HEK293 (cell line): ENCODE measurements around the gene HES7.

Experiments used
- KLF10 ChIP-seq: fragments of 450-650 bp; IDR thresholded peaks from 2 replicates; pipeline ENCODE4 v1.5.1; 2018; ENCODE audit warnings: missing biosample characterization, mild to moderate bottlenecking, missing genetic modification characterization
- RBAK ChIP-seq: fragments of 450-650 bp; formaldehyde crosslinking; IDR thresholded peaks from 2 replicates; pipeline ENCODE4 v1.5.1; 2016; ENCODE audit warnings: missing biosample characterization, missing genetic modification characterization
- REPIN1 ChIP-seq: fragments of 450-650 bp; formaldehyde crosslinking; IDR thresholded peaks from 2 replicates; pipeline ENCODE4 v1.5.1; 2017; ENCODE audit warnings: missing biosample characterization, missing genetic modification characterization, low read depth
- TCF7L2 ChIP-seq: IDR thresholded peaks from 2 replicates; pipeline ENCODE4 v1.6.1; 2011; ENCODE audit warnings: low read depth, mild to moderate bottlenecking, inconsistent platforms, low read length, moderate library complexity, borderline replicate concordance
- ZBTB20 ChIP-seq: fragments of 450-650 bp; formaldehyde crosslinking; IDR thresholded peaks from 2 replicates; pipeline ENCODE4 v1.5.1; 2016; ENCODE audit warnings: missing biosample characterization, missing genetic modification characterization
- ZBTB26 ChIP-seq: fragments of 450-650 bp; formaldehyde crosslinking; optimal IDR thresholded peaks from 2 replicates; pipeline ENCODE3; 2016; ENCODE audit warnings: missing biosample characterization, mild to moderate bottlenecking, missing genetic modification characterization
- ZEB2 ChIP-seq: fragments of 450-650 bp; formaldehyde crosslinking; IDR thresholded peaks from 2 replicates; pipeline ENCODE4 v1.5.1; 2016; ENCODE audit warnings: missing biosample characterization, missing genetic modification characterization
- ZNF112 ChIP-seq: fragments of 450-650 bp; formaldehyde crosslinking; IDR thresholded peaks from 2 replicates; pipeline ENCODE4 v1.5.0; 2017; ENCODE audit warnings: missing biosample characterization, missing genetic modification characterization
- ZNF140 ChIP-seq: fragments of 450-650 bp; formaldehyde crosslinking; IDR thresholded peaks from 2 replicates; pipeline ENCODE4 v1.5.1; 2016; ENCODE audit warnings: missing biosample characterization, missing genetic modification characterization
- ZNF2 ChIP-seq: fragments of 450-650 bp; formaldehyde crosslinking; IDR thresholded peaks from 2 replicates; pipeline ENCODE4 v1.5.1; 2016; ENCODE audit warnings: missing biosample characterization, missing genetic modification characterization
- ZNF274 ChIP-seq, 2 experiments: fragments of 200-500 bp in 1 of 2; fragments of 450-650 bp in 1 of 2; sonication (Bioruptor generic) in 1 of 2; formaldehyde crosslinking in 1 of 2; IDR thresholded peaks; 2 replicates each; pipeline versions ENCODE4 v1.5.1 to v1.6.1; 2014 to 2016; ENCODE audit warnings: borderline replicate concordance in 1 of 2, inconsistent platforms in 1 of 2, low read length in 1 of 2, missing biosample characterization in 1 of 2, missing genetic modification characterization in 1 of 2
- ZNF324 ChIP-seq: fragments of 450-650 bp; formaldehyde crosslinking; IDR thresholded peaks from 2 replicates; pipeline ENCODE4 v1.5.1; 2016; ENCODE audit warnings: missing biosample characterization, missing genetic modification characterization
- ZNF416 ChIP-seq: fragments of 450-650 bp; formaldehyde crosslinking; IDR thresholded peaks from 2 replicates; pipeline ENCODE4 v1.5.1; 2016; ENCODE audit warnings: missing biosample characterization, missing genetic modification characterization
- ZNF488 ChIP-seq: fragments of 450-650 bp; formaldehyde crosslinking; IDR thresholded peaks from 2 replicates; pipeline ENCODE4 v1.5.1; 2016; ENCODE audit warnings: missing biosample characterization, missing genetic modification characterization
- ZNF521 ChIP-seq: fragments of 450-650 bp; formaldehyde crosslinking; IDR thresholded peaks from 2 replicates; pipeline ENCODE4 v1.5.1; 2017; ENCODE audit warnings: missing biosample characterization, mild to moderate bottlenecking, missing genetic modification characterization
- ZNF530 ChIP-seq: fragments of 450-650 bp; formaldehyde crosslinking; IDR thresholded peaks from 2 replicates; pipeline ENCODE4 v1.5.1; 2016; ENCODE audit warnings: low read depth, missing biosample characterization, missing genetic modification characterization
- ZNF548 ChIP-seq: fragments of 450-650 bp; formaldehyde crosslinking; IDR thresholded peaks from 2 replicates; pipeline ENCODE4 v1.5.1; 2016; ENCODE audit warnings: missing biosample characterization, missing genetic modification characterization
- ZNF549 ChIP-seq: fragments of 450-650 bp; IDR thresholded peaks from 2 replicates; pipeline ENCODE4 v1.5.1; 2018; ENCODE audit warnings: missing biosample characterization, missing genetic modification characterization, mild to moderate bottlenecking, inconsistent platforms, moderate library complexity
- ZNF555 ChIP-seq: fragments of 450-650 bp; formaldehyde crosslinking; conservative IDR thresholded peaks from 2 replicates; pipeline ENCODE4 v1.5.1; 2017; ENCODE audit warnings: missing biosample characterization, mild to moderate bottlenecking, missing genetic modification characterization, inconsistent platforms
- ZNF560 ChIP-seq: fragments of 450-650 bp; formaldehyde crosslinking; IDR thresholded peaks from 2 replicates; pipeline ENCODE4 v1.5.1; 2017; ENCODE audit warnings: missing biosample characterization, missing genetic modification characterization, borderline replicate concordance
- ZNF600 ChIP-seq: fragments of 450-650 bp; formaldehyde crosslinking; IDR thresholded peaks from 2 replicates; pipeline ENCODE4 v1.5.1; 2016; ENCODE audit warnings: missing biosample characterization, missing genetic modification characterization
- ZNF621 ChIP-seq: fragments of 450-650 bp; formaldehyde crosslinking; IDR thresholded peaks from 2 replicates; pipeline ENCODE4 v1.5.1; 2017; ENCODE audit warnings: missing biosample characterization, missing genetic modification characterization
- ZNF623 ChIP-seq: fragments of 450-650 bp; formaldehyde crosslinking; IDR thresholded peaks from 2 replicates; pipeline ENCODE4 v1.5.1; 2016; ENCODE audit warnings: missing biosample characterization, missing genetic modification characterization
- ZNF660 ChIP-seq: fragments of 450-650 bp; IDR thresholded peaks from 2 replicates; pipeline ENCODE4 v1.5.1; 2018; ENCODE audit warnings: missing biosample characterization, mild to moderate bottlenecking, missing genetic modification characterization
- ZNF830 ChIP-seq: fragments of 450-650 bp; IDR thresholded peaks from 2 replicates; pipeline ENCODE4 v1.5.0; 2018; ENCODE audit warnings: missing biosample characterization, missing genetic modification characterization, low read depth, mild to moderate bottlenecking, moderate library complexity
- ZNF843 ChIP-seq: fragments of 450-650 bp; formaldehyde crosslinking; IDR thresholded peaks from 2 replicates; pipeline ENCODE4 v1.5.1; 2016; ENCODE audit warnings: missing biosample characterization, missing genetic modification characterization
- TF ChIP-seq, protein P1 (sequence below): fragments of 450-650 bp; formaldehyde crosslinking; IDR thresholded peaks from 2 replicates; pipeline ENCODE4 v1.5.0; 2017; ENCODE audit warnings: missing biosample characterization, missing genetic modification characterization, borderline replicate concordance
- TF ChIP-seq, protein P2 (sequence below): fragments of 450-650 bp; formaldehyde crosslinking; IDR thresholded peaks from 2 replicates; pipeline ENCODE4 v1.5.1; 2016; ENCODE audit warnings: missing biosample characterization, missing genetic modification characterization

HES7 gene

GRCh38 chr17:8118769-8119580 is 4.9 kb downstream of the HES7 start (continued):
- TF ChIP-seq ZNF530 (tag by site-specific recombination) (no peak), ZNF621 (tag by site-specific recombination) (no peak), ZBTB20 (tag by site-specific recombination) (no peak; the same call in 1 of the 2 replicates), REPIN1 (no peak), ZNF2 (tag by site-specific recombination) (peak; percentile 94), ZNF112 (tag by site-specific recombination) (no peak), ZNF830 (no peak), ZNF623 (tag by site-specific recombination) (peak; percentile 4; the same call in 1 of the 2 replicates), ZNF416 (no peak), ZNF843 (tag by site-specific recombination) (no peak), ZNF521 (tag by site-specific recombination) (no peak), KLF10 (peak; percentile 80), ZNF555 (no peak), ZBTB26 (peak; percentile 37), ZNF548 (no peak), ZEB2 (tag by site-specific recombination) (peak; percentile 78), ZNF600 (peak; percentile 79), ZNF560 (tag by site-specific recombination) (no peak), ZNF140 (no peak), TCF7L2 (no peak), ZNF660 (tag by site-specific recombination) (peak; percentile 94), ZNF549 (no peak), RBAK (tag by site-specific recombination) (no peak), ZNF274 (IDR thresholded peaks at IDR 0.05; ENCODE audit: low read length) (no peak), ZNF274 (tag by site-specific recombination; IDR thresholded peaks at IDR 0.05; ENCODE audit: borderline replicate concordance) (no peak), ZNF324 (tag by site-specific recombination) (peak; percentile 55), ZNF488 (tag by site-specific recombination) (0 out of 2 replicates have a peak, but pooled peaks have one; percentile 15)
- TF ChIP-seq, protein P1, sequence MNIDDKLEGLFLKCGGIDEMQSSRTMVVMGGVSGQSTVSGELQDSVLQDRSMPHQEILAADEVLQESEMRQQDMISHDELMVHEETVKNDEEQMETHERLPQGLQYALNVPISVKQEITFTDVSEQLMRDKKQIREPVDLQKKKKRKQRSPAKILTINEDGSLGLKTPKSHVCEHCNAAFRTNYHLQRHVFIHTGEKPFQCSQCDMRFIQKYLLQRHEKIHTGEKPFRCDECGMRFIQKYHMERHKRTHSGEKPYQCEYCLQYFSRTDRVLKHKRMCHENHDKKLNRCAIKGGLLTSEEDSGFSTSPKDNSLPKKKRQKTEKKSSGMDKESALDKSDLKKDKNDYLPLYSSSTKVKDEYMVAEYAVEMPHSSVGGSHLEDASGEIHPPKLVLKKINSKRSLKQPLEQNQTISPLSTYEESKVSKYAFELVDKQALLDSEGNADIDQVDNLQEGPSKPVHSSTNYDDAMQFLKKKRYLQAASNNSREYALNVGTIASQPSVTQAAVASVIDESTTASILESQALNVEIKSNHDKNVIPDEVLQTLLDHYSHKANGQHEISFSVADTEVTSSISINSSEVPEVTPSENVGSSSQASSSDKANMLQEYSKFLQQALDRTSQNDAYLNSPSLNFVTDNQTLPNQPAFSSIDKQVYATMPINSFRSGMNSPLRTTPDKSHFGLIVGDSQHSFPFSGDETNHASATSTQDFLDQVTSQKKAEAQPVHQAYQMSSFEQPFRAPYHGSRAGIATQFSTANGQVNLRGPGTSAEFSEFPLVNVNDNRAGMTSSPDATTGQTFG (tag by site-specific recombination) = no peak
- TF ChIP-seq, protein P2, sequence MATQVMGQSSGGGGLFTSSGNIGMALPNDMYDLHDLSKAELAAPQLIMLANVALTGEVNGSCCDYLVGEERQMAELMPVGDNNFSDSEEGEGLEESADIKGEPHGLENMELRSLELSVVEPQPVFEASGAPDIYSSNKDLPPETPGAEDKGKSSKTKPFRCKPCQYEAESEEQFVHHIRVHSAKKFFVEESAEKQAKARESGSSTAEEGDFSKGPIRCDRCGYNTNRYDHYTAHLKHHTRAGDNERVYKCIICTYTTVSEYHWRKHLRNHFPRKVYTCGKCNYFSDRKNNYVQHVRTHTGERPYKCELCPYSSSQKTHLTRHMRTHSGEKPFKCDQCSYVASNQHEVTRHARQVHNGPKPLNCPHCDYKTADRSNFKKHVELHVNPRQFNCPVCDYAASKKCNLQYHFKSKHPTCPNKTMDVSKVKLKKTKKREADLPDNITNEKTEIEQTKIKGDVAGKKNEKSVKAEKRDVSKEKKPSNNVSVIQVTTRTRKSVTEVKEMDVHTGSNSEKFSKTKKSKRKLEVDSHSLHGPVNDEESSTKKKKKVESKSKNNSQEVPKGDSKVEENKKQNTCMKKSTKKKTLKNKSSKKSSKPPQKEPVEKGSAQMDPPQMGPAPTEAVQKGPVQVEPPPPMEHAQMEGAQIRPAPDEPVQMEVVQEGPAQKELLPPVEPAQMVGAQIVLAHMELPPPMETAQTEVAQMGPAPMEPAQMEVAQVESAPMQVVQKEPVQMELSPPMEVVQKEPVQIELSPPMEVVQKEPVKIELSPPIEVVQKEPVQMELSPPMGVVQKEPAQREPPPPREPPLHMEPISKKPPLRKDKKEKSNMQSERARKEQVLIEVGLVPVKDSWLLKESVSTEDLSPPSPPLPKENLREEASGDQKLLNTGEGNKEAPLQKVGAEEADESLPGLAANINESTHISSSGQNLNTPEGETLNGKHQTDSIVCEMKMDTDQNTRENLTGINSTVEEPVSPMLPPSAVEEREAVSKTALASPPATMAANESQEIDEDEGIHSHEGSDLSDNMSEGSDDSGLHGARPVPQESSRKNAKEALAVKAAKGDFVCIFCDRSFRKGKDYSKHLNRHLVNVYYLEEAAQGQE = no peak
